Activated naive CD4-positive, alpha-beta T cell treated with anti-CD3 and anti-CD28 coated beads, Interleukin-2, amount 50 U/mL, for 72 hours (primary cell): Measurements from ENCODE around the gene KCNT1. TPM values are rescaled to one million over a fixed set of nuclear protein-coding genes. Genes with fewer than 3 reads are reported as not detected.

ENCODE experiments used
- ATAC-seq, 2 donors: fragments of 150-1000 bp; cut with Tn5 transposase; 2 replicates each; pipeline ENCODE4 v1.10.0; 2021; ENCODE audit warnings: mild to moderate bottlenecking in 2 of 2, moderate library complexity in 2 of 2
- DNase-seq, 2 donors: peaks; one replicate each; pipeline ENCODE4 v3.0.0; 2021 to 2022; ENCODE audit warnings: low spot score in 2 of 2
- H3K27ac Mint-ChIP-seq, 2 donors: one replicate each; pipeline ENCODE4 v1.8.0; 2022; ENCODE audit warnings: mild to moderate bottlenecking in 2 of 2, mixed read lengths in 2 of 2
- H3K36me3 Mint-ChIP-seq, 2 donors: one replicate each; pipeline ENCODE4 v1.8.0; 2022; ENCODE audit warnings: mixed read lengths in 2 of 2
- H3K9me3 Mint-ChIP-seq, 2 donors: one replicate each; pipeline ENCODE4 v1.8.0; 2022; ENCODE audit warnings: mixed read lengths in 2 of 2
- total RNA-seq, 2 donors: library from RNA; stranded (reverse); gene quantifications; one replicate each; pipeline ENCODE4 v1.2.3, GENCODE V29; 2022

The KCNT1 gene
- total RNA-seq, 2 donors from 2014 or later: not detected

DNA sequence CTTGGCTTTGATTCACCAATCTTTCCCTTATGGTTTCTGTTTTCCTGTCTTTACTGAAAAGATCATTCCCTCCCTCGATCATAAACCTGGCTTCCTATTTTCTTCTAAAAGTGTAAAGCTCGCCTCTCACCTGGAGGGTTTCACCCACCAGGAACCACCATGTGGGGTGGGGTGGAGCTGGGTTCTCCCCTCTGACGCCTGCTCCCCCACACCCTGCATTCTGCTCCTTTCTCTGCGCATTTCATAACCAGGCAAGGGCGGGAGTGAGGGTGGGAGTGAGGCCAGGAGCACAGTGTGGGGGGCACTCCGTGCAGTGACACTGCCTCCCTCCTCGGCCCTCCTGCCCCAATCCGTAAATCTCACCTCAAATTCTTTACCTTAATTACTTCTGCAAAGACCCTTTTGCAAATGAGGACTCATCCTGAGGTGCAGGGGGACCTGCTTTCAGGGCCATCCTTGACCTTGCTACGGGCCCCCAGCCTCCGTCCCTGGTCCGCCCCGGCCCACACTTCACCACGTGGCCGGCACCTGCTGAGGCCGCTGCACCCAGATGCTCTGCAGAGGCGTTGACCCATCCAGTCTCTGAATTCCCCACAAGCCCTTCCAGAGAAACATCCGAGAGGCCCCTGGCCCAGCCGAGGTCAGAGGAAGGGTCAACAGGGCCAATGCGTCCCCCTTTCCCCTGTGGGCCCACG is 59.3 kb downstream of the KCNT1 start:
- H3K36me3 Mint-ChIP-seq: no peaks in the 10 kb centered on the region
- DNase-seq (no peak), ATAC-seq (no peak)
- no peaks in the 10 kb centered on the region for H3K9me3 Mint-ChIP-seq
- peak overlapping the region; percentile 3 to 65 for H3K27ac Mint-ChIP-seq

GRCh38 chr9:135761845-135762168 is 59.8 kb downstream of the KCNT1 start:
- Mint-ChIP-seq H3K36me3 (no peaks in the 10 kb centered on the region), H3K27ac (no peak overlapping the region), H3K9me3 (no peaks in the 10 kb centered on the region)
- ATAC-seq (no peak), DNase-seq (no peak)

- no peak for ATAC-seq
Measured at GRCh38 chr9:135762921-135763320, 60.9 kb downstream of the KCNT1 start.

DNA sequence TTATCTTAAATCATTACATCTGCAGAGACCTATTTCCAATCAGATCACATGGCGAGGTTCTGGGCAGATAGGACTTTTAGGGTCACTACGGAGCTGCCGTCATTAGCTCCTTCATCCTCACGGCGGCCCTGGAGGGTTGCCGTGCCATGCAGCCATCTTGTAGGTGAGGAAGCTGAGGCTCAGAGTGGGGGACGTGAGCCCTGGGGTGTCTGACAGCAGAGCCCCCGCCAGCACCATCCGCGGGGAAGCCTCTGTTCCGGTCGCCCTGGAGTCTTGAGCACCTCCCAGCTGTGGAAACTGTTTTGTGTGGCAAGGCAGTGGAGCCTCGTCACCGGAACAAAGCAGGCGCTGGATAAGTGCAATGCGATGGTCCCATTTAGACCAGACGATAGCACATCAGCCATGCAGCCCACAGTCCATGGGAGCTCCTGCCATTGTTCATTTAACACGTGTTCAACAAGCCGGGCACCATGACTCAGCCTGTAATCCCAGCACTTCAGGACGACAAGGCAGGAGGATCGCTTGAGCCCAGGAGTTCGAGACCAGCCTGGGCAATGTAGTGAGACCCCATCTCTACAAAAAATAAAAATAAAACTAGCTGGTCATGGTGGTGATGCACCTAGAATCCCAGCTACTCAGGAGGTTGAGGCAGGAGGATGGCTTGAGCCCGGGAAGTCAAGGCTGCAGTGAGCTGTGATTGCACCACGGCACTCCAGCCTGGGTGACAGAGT is 61.9 kb downstream of the KCNT1 start:
- no peaks in the 10 kb centered on the region for H3K36me3 Mint-ChIP-seq
- DNase-seq: no peak
- ATAC-seq: no peak
- H3K27ac Mint-ChIP-seq: no peak overlapping the region
- H3K9me3 Mint-ChIP-seq: no peaks in the 10 kb centered on the region

More at GRCh38 chr9:135762921-135763320, 60.9 kb downstream of the KCNT1 start:
- no peak overlapping the region for H3K27ac Mint-ChIP-seq
- no peaks in the 10 kb centered on the region for H3K9me3 Mint-ChIP-seq
- no peaks in the 10 kb centered on the region for H3K36me3 Mint-ChIP-seq
- no peak for DNase-seq

- H3K36me3 Mint-ChIP-seq: no peaks in the 10 kb centered on the region
- H3K27ac Mint-ChIP-seq: no peak overlapping the region
- DNase-seq (no peak), ATAC-seq (no peak)
- H3K9me3 Mint-ChIP-seq: no peaks in the 10 kb centered on the region
Measured at GRCh38 chr9:135764731-135765130, 62.7 kb downstream of the KCNT1 start.

- no peaks in the 10 kb centered on the region for H3K36me3 Mint-ChIP-seq
- DNase-seq (no peak), ATAC-seq (no peak)
- H3K9me3 Mint-ChIP-seq: no peaks in the 10 kb centered on the region
- no peak overlapping the region for H3K27ac Mint-ChIP-seq
Measured at GRCh38 chr9:135765416-135765815, 63.4 kb downstream of the KCNT1 start.

DNA sequence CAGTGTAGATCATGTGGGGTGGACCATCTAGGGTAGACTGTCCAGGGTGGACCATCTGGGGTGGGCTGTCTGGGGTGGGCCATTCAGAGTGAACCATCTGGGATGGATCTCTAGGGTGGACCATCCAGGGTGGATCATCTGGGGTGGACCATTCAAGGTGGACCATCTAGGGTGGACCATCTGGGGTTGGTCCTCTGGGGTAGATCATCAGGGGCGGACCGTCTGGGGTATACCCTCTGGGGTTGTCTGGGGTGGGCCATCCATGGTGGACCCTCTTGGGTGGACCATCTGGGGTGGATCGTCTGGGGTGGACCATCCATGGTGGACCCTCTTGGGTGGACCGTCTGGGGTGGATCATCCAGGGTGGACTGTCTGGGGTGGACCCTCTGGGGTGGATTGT is 64.3 kb downstream of the KCNT1 start:
- ATAC-seq (no peak), DNase-seq (no peak)
- Mint-ChIP-seq H3K9me3 (no peaks in the 10 kb centered on the region), H3K36me3 (no peaks in the 10 kb centered on the region), H3K27ac (no peak overlapping the region)

DNA sequence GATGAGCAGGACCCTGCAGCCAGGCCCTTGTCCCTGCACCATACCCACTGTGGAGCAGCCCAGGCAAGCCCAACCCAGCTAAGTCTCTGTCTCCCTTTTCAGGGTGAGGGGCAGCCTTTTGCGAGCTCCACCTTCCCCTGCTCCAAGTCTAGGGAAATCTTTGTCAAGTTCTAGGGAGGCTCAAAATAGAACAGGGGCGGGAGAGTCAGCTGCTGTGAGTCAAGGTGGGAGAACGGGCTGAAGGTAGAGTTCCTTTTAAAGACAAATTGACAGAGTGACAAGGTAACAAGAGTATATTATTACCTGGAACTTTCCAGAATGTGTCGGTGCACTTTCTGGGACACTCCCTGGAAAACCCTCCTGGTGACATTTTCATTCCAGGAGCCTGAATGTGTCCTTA is 64.7 kb downstream of the KCNT1 start:
- Mint-ChIP-seq H3K36me3 (no peaks in the 10 kb centered on the region), H3K27ac (no peak overlapping the region), H3K9me3 (no peaks in the 10 kb centered on the region)
- no peak for DNase-seq
- no peak for ATAC-seq

DNA sequence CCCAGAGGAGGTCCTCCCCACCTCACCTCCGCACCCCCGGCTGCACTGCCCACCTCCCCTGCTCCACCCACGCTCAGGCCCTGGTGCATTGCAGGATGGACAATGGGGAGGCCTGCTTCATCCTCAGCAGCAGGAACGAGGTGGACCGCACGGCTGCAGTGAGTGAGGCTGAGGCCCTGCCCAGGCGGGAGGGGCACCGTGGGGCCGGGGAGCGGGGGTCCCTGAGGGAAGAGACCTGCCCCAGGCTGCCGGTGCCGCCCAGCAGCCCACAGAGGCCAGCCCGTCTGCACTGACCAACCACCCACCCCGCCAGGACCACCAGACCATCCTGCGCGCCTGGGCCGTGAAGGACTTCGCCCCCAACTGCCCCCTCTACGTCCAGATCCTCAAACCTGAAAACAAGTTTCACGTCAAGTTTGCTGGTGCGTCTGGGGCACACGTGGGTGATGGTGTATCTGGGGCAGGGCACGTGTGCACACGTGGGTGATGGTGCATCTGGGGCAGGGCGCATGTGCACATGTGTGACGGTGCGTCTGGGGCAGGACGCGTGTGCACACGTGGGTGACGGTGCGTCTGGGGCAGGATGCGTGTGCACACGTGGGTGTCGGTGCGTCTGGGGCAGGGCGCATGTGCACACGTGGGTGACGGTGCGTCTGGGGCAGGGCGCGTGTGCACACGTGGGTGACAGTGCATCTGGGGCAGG is 66.7 kb downstream of the KCNT1 start:
- Mint-ChIP-seq H3K36me3 (no peaks in the 10 kb centered on the region), H3K9me3 (no peaks in the 10 kb centered on the region), H3K27ac (no peak overlapping the region)
- no peak for DNase-seq
- ATAC-seq: no peak

DNA sequence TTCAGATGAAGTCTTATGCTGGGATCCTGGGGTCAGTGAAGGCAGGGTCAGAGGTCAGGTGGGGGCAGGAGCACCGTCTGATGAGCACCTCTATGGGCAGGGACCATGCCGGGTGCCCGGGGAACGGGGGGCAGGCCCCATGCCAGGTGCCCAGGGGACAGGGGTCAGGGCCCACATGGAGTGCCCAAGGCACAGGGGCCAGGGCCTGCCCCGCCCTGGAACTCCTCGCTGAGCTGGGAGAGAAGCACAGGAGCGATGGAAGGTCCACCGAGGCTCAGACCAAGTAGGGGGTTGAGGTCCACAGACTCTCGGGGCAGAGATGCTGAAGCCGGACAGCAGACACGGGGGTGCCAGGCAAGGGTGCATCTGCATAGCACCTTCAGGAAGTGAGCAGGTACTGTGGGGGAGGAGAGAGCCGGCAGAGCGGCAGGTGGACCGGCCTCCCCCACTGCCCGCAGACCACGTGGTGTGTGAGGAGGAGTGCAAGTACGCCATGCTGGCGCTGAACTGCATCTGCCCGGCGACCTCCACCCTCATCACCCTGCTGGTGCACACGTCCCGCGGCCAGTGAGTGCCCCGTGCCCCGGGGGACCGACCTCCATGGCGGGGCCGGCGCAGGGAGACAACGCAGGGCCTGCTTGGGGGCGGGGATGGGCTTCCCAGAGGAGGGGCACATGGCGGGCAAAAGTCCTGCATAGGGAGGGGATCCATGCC is 67.7 kb downstream of the KCNT1 start:
- no peak overlapping the region for H3K27ac Mint-ChIP-seq
- no peaks in the 10 kb centered on the region for H3K36me3 Mint-ChIP-seq
- DNase-seq (no peak), ATAC-seq (no peak)
- H3K9me3 Mint-ChIP-seq: no peaks in the 10 kb centered on the region

- DNase-seq (no peak), ATAC-seq (no peak)
- H3K9me3 Mint-ChIP-seq: no peaks in the 10 kb centered on the region
- no peak overlapping the region for H3K27ac Mint-ChIP-seq
- no peaks in the 10 kb centered on the region for H3K36me3 Mint-ChIP-seq
Measured at GRCh38 chr9:135770203-135770535, 68.2 kb downstream of the KCNT1 start.

GRCh38 chr9:135770771-135771170 is 68.8 kb downstream of the KCNT1 start:
- H3K36me3 Mint-ChIP-seq: no peaks in the 10 kb centered on the region
- no peaks in the 10 kb centered on the region for H3K9me3 Mint-ChIP-seq
- no peak overlapping the region for H3K27ac Mint-ChIP-seq
- DNase-seq (no peak), ATAC-seq (no peak)

- no peak for DNase-seq
- ATAC-seq: no peak
- Mint-ChIP-seq H3K27ac (no peak overlapping the region), H3K36me3 (no peaks in the 10 kb centered on the region), H3K9me3 (no peaks in the 10 kb centered on the region)
Measured at GRCh38 chr9:135771401-135772051, 69.5 kb downstream of the KCNT1 start.

DNA sequence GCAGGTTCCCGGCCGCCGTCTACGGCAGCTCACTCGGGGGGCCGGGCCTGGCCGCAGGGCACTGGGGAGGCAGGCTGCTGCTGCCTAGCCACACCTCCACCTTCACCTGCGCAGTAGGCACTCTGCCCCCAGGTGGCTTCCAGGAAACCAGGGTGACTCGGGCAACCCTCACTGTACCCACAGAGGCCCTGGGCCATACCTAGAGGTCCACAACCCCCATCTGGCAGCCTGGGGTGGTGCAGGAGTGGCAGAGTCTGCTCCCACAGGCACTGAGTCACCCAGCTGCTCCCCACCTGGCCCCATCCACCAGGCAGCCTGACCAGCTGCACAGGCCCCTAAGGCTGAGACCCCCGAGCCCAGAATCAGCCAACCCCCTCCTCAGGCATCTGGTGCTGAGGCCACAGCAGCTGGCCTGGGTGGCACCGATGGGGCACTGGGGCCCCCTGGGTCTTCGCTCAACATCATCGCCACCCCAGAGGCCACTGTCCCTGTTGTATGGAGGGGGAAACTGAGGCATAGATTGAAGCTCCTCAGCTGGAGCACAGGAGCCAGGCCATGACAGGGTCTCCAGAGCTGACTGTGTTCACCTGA is 70.2 kb downstream of the KCNT1 start:
- Mint-ChIP-seq H3K9me3 (no peaks in the 10 kb centered on the region), H3K27ac (no peak overlapping the region), H3K36me3 (no peaks in the 10 kb centered on the region)
- DNase-seq (no peak), ATAC-seq (peak; percentile 28 to 31)

GRCh38 chr9:135772702-135773493 is 70.9 kb downstream of the KCNT1 start:
- Mint-ChIP-seq H3K36me3 (no peaks in the 10 kb centered on the region), H3K27ac (no peak overlapping the region), H3K9me3 (no peaks in the 10 kb centered on the region)
- no peak for ATAC-seq
- DNase-seq: no peak
